Tibial nerve (tissue), 3 donors: ENCODE results near the gene AGXT.

ENCODE experiments used
- POLR2A ChIP-seq, 2 donors: fragments of 450-650 bp; IDR thresholded peaks; one replicate each; pipeline ENCODE4 v1.6.1; 2017; ENCODE audit warnings: antibody characterized with exemption in 2 of 2, mild to moderate bottlenecking in 2 of 2, moderate library complexity in 2 of 2
- TF ChIP-seq, protein P1 (sequence below), 5 experiments: fragments of 200-600 bp in 3 of 5; fragments of 450-650 bp in 2 of 5; sonication (generic) in 3 of 5; IDR thresholded peaks; one replicate each; pipeline ENCODE4 v1.5.1; 2016 to 2019; ENCODE audit warnings: antibody characterized with exemption in 5 of 5, mild to moderate bottlenecking in 3 of 5, moderate library complexity in 2 of 5

DNA sequence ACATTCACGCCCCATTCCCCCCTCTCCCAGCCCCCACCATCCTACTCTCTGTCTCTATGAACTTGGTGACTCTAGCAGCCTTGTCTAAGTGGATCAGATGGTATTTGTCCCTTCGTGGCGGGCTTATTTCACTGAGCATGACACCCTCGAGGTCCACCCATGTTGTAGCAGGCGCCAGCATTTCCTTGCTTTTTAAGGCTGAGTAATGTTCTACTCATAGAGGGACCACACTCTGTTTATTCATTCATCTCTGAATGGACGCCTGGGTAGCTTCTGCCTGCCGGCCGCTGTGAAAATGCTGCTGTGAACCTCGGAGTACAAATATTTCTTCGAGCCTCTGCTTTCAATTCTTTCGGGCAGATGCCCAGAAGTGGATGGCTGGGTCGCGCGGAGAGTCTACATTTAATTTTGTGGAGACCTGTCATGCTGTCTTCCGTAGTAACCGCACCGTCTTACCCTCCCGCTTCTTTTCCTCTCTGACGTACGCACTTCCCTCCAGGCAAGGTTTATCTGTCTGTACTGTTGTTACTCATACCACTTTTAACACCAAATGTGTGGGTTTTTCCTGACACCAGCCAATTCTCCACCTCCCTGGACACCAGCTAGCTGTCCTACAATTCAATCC is 43.1 kb downstream of the AGXT start:
- TF ChIP-seq, protein P1, sequence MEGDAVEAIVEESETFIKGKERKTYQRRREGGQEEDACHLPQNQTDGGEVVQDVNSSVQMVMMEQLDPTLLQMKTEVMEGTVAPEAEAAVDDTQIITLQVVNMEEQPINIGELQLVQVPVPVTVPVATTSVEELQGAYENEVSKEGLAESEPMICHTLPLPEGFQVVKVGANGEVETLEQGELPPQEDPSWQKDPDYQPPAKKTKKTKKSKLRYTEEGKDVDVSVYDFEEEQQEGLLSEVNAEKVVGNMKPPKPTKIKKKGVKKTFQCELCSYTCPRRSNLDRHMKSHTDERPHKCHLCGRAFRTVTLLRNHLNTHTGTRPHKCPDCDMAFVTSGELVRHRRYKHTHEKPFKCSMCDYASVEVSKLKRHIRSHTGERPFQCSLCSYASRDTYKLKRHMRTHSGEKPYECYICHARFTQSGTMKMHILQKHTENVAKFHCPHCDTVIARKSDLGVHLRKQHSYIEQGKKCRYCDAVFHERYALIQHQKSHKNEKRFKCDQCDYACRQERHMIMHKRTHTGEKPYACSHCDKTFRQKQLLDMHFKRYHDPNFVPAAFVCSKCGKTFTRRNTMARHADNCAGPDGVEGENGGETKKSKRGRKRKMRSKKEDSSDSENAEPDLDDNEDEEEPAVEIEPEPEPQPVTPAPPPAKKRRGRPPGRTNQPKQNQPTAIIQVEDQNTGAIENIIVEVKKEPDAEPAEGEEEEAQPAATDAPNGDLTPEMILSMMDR (IDR thresholded peaks at IDR 0.05): no peak
- TF ChIP-seq POLR2A (IDR thresholded peaks at IDR 0.05): no peak
